Brain microvascular endothelial cell (primary cell): Measurements from ENCODE around the gene ZNF587.
"Not testable (repeated sequence)": the region's sequence is repeated elsewhere in the genome, so short reads cannot be mapped to it uniquely, and the experiment has no call there.

Experiments used
- DNase-seq: peaks from one replicate; pipeline ENCODE4 v3.0.0-alpha.2; 2020
- H3K27ac ChIP-seq: fragments of 250-450 bp; sonication (Bioruptor Pico); 2 replicates; pipeline ENCODE4 v1.5.1; 2020; ENCODE audit warnings: mild to moderate bottlenecking, moderate library complexity
- H3K27me3 ChIP-seq: fragments of 250-450 bp; sonication (Bioruptor Pico); replicated peaks from 2 replicates; pipeline ENCODE4 v1.5.1; 2020; ENCODE audit warnings: mild to moderate bottlenecking
- H3K36me3 ChIP-seq: fragments of 250-450 bp; sonication (Bioruptor Pico); replicated peaks from 2 replicates; pipeline ENCODE4 v1.5.1; 2020; ENCODE audit warnings: mild to moderate bottlenecking
- H3K4me3 ChIP-seq: 2 replicates; pipeline ENCODE4 v1.5.1; 2011; ENCODE audit warnings: low read depth, mild to moderate bottlenecking, control low read depth, low read length, moderate library complexity
- CTCF ChIP-seq: IDR thresholded peaks from 2 replicates; pipeline ENCODE4 v1.5.1; 2011; ENCODE audit warnings: low read depth, mild to moderate bottlenecking, moderate library complexity, low read length, control low read depth, inconsistent platforms; ENCODE audit errors: missing control alignments
- in situ Hi-C: cut with HindIII; loops from 2 replicates; pipeline ENCODE4 v1.10.0; 2017; ENCODE audit warnings: low sequenced_read_pairs, low pct_ligation_motif_present

ZNF587 gene

DNA sequence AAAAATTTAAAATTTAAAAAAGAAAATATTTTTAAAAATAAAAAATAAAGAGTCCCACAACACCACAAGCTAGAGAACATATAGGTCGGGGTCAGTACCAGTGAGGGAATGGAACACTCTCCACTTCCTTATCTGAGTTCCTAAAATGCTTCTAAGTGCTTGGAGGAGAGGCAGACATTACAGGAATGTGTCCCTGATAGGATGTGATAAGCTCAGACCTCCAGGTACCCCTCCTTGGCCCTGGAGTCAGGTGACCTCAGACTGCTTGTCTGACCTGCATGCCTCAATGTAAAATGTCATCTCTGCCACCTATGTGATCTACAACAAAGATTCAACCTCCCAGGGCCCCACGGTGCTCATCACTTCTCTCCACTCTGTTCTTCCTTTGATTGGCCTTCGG, 36.4 kb downstream of the ZNF587 start:
- no peak for DNase-seq
- peaks cover 2% of the 10 kb centered on the region for H3K36me3 ChIP-seq
- no peak overlapping the region for H3K4me3 ChIP-seq
- H3K27me3 ChIP-seq = no peaks in the 10 kb centered on the region
- in situ Hi-C loops = no loop called here
- TF ChIP-seq CTCF = no peak
- H3K27ac ChIP-seq = no peak overlapping the region

- in situ Hi-C loops = no loop called here
- no peak for DNase-seq
- Histone ChIP-seq H3K4me3 (peak overlapping the region; percentile 92), H3K27ac (peak overlapping the region; percentile 4), H3K27me3 (no peaks in the 10 kb centered on the region), H3K36me3 (peaks cover 2% of the 10 kb centered on the region)
- no peak for TF ChIP-seq CTCF
Measured at GRCh38 chr19:57887195-57887941, 37.7 kb downstream of the ZNF587 start.

- in situ Hi-C loops = no loop called here
- Histone ChIP-seq H3K4me3 (peak overlapping the region; percentile 92), H3K36me3 (peaks cover 2% of the 10 kb centered on the region), H3K27ac (peak overlapping the region; percentile 55), H3K27me3 (no peaks in the 10 kb centered on the region)
- DNase-seq = no peak
- TF ChIP-seq CTCF = no peak
Measured at GRCh38 chr19:57888107-57888559, 38.5 kb downstream of the ZNF587 start.

- H3K36me3 ChIP-seq = peaks cover 1% of the 10 kb centered on the region
- H3K27me3 ChIP-seq = no peaks in the 10 kb centered on the region
- peak within 1 kb of the TSS; percentile 92 for H3K4me3 ChIP-seq
- in situ Hi-C loops = no loop called here
- peak; percentile 33 for TF ChIP-seq CTCF
- DNase-seq = peak; percentile 92
- H3K27ac ChIP-seq = peak within 1 kb of the TSS; percentile 55
Measured at GRCh38 chr19:57888560-57889231, 39.0 kb downstream of the ZNF587 start, which contains the start of gene ZNF814. TSS of gene ZNF814 (minus strand) at chr19:57889037. CDS start at chr19:57888802, 235 bp downstream.

DNA sequence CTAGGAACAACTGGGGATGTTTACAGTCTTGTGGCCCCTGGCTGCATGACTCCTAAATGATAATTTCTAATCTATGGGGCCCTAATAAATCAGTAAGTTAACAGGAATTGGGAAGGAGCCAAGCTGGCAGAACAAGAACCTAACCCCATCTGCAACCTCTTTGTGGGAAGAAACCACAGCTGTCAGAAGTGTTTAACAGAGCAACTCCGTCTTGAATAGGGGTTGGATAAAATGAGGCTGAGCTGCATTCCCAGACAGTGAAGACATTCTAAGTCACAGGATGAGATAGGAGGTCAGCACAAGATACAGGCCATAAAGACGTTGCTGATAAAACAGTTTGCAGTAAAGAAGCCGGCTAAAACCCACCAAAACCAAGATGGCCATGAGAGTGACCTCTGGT, 41.0 kb downstream of the ZNF587 start:
- H3K27me3 ChIP-seq = not testable (repeated sequence)
- DNase-seq = peak; percentile 82

DNA sequence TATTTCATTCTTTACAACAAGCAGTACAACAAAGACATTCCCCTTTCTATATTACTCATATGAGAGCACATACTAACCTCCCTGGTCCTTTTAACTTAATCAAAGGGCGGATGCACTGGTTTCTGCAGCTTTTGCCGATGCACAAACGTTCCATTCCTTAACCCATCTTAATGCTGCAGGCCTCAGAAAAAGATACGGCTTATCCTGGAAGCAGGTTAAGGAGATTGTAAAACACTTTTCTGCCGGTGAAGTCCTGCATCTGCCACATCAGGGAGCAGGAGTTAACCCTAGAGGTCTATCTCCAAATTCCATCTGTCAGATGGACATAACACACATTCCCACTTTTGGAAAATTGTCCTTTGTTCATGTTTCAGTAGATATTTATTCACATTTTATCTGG, 50.7 kb downstream of the ZNF587 start:
- TF ChIP-seq CTCF = no peak
- no peak overlapping the region for H3K27ac ChIP-seq
- DNase-seq = no peak
- in situ Hi-C loops = no loop called here
- H3K27me3 ChIP-seq = no peaks in the 10 kb centered on the region
- H3K4me3 ChIP-seq = no peak overlapping the region
- H3K36me3 ChIP-seq = no peaks in the 10 kb centered on the region

More for the DNA sequence above, 41.0 kb downstream of the ZNF587 start:
- H3K27ac ChIP-seq = peak overlapping the region; percentile 56
- H3K36me3 ChIP-seq, H3K4me3 ChIP-seq, in situ Hi-C loops: not testable (repeated sequence)
